GM19463 (cell line): ENCODE measurements around the gene LAIR2.
"Not testable (repeated sequence)": the region's sequence is repeated elsewhere in the genome, so short reads cannot be mapped to it uniquely, and the experiment has no call there.

ENCODE experiments used
- ATAC-seq: cut with Tn5 transposase; IDR thresholded peaks from one replicate; pipeline ENCODE4 v1.9.1; 2021; ENCODE audit warnings: mild to moderate bottlenecking, moderate library complexity; ENCODE audit not compliant: unreplicated experiment

The LAIR2 gene

GRCh38 chr19:54464044-54464629, 38.5 kb upstream of the LAIR2 start:
- peak; percentile 40 for ATAC-seq

GRCh38 chr19:54464630-54465425, 37.8 kb upstream of the LAIR2 start:
- ATAC-seq = peak; percentile 52

GRCh38 chr19:54465426-54466109, 37.1 kb upstream of the LAIR2 start:
- no peak for ATAC-seq

- ATAC-seq = not testable (repeated sequence)
Observed at GRCh38 chr19:54466110-54466480, 36.5 kb upstream of the LAIR2 start.

- no peak for ATAC-seq
Observed at GRCh38 chr19:54469496-54469934, 33.1 kb upstream of the LAIR2 start.

GRCh38 chr19:54470276-54470887, 32.2 kb upstream of the LAIR2 start:
- no peak for ATAC-seq

GRCh38 chr19:54470991-54471782, 31.4 kb upstream of the LAIR2 start:
- no peak for ATAC-seq

GRCh38 chr19:54473071-54473891, 29.4 kb upstream of the LAIR2 start, which contains the start of gene CDC42EP5:
TSS of gene CDC42EP5 (minus strand) at chr19:54473296. CDS start at chr19:54465547, 7,749 bp downstream.
- no peak for ATAC-seq

GRCh38 chr19:54473892-54474372, 28.7 kb upstream of the LAIR2 start:
- no peak for ATAC-seq

- no peak for ATAC-seq
Observed at GRCh38 chr19:54475706-54476105, 26.9 kb upstream of the LAIR2 start.

GRCh38 chr19:54477650-54478049, 25.0 kb upstream of the LAIR2 start:
- ATAC-seq = no peak

- no peak for ATAC-seq
Observed at GRCh38 chr19:54478677-54479266, 23.9 kb upstream of the LAIR2 start.

- ATAC-seq = no peak
Observed at GRCh38 chr19:54480051-54480450, 22.6 kb upstream of the LAIR2 start.

- ATAC-seq = no peak
Observed at GRCh38 chr19:54481326-54481930, 21.2 kb upstream of the LAIR2 start.

- no peak for ATAC-seq
Observed at GRCh38 chr19:54482889-54483288, 19.7 kb upstream of the LAIR2 start.

GRCh38 chr19:54484451-54484850, 18.2 kb upstream of the LAIR2 start:
- ATAC-seq = no peak

- ATAC-seq = no peak
Observed at GRCh38 chr19:54485851-54486250, 16.8 kb upstream of the LAIR2 start.

GRCh38 chr19:54489341-54489740, 13.3 kb upstream of the LAIR2 start:
- ATAC-seq = no peak

- no peak for ATAC-seq
Observed at GRCh38 chr19:54489766-54490165, 12.9 kb upstream of the LAIR2 start.
